ENCODE data around the gene DHX8. TPM values are rescaled to one million over a fixed set of nuclear protein-coding genes. Genes with fewer than 3 reads are reported as not detected.

Gene DHX8
- total and polyA plus RNA-seq, 2 of the 8 experiments (the other 6 are each of a cell fraction or from before 2014, with no cell fraction given): 30.5 to 59.4 TPM

DNA sequence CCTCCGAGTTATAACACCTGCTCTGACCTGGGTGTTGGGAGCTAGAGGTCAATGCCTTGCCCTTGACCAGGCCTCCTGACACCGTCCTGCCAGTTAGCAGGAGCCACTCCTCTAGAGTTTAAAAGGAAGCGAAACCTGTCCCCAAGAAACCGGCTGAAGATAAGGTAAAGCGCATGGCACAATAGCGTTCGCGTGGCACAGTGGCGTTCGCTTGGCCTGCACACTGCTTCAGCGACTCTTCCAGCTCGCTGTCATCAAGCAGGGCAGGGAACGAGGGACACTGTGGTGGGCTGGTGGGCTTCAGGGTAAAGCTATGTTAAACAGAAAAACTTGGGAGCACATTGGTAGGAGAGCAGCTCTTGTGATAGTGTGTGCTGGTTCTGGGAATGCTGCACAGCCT lies 90.6 kb downstream of the DHX8 start:
- Histone ChIP-seq H2BK120ac (replicated peaks; ENCODE audit: low read depth, low read length) (no peak overlapping the region), H3K23me2 (ENCODE audit: low read depth, low read length) (no peaks in the 10 kb centered on the region; the same call in 1 of the 2 replicates), H3K9me3 (ENCODE audit: insufficient read depth in 2 of 2, low read depth in 1 of 2, low read length in 1 of 2) (no peaks in the 10 kb centered on the region), H3K18ac (ENCODE audit: extremely low read depth, low read length) (no peak overlapping the region), H4K91ac (replicated peaks; ENCODE audit: insufficient read length, low read length) (no peak overlapping the region), H4K20me1 (replicated peaks in 1 of 2; ENCODE audit: control insufficient read depth in 1 of 2, insufficient read depth in 2 of 2, low read length in 2 of 2) (no peaks in the 10 kb centered on the region), H2BK5ac (ENCODE audit: low read depth, low read length) (0 out of 2 replicates have a peak overlapping the region, but pooled peaks have one; percentile 12), H4K5ac (ENCODE audit: insufficient read length, low read depth, low read length) (no peak overlapping the region), H3K79me2 (ENCODE audit: control insufficient read depth in 1 of 2, insufficient read depth in 2 of 2, low read length in 2 of 2) (no peaks in the 10 kb centered on the region), H3K36me3 (ENCODE audit: control insufficient read depth in 2 of 4, insufficient read depth in 4 of 4, low read length in 3 of 4) (no peaks in the 10 kb centered on the region), H2BK20ac (ENCODE audit: low read length) (0 out of 2 replicates have a peak overlapping the region, but pooled peaks have one; percentile 64), H3K56ac (replicated peaks; ENCODE audit: insufficient read length, low read depth, low read length) (no peak overlapping the region), H3K27ac (ENCODE audit: low read depth, low read length) (no peak overlapping the region), H2BK12ac (ENCODE audit: low read depth, low read length) (peak overlapping the region; percentile 29; the same call in 1 of the 2 replicates), H3K27me3 (replicated peaks in 1 of 4; ENCODE audit: control insufficient read depth in 3 of 4, extremely low read depth in 1 of 4, insufficient read depth in 3 of 4, low read length in 3 of 4) (no peaks in the 10 kb centered on the region), H3K4me2 (ENCODE audit: insufficient read depth in 1 of 2, low read depth in 2 of 2, low read length in 2 of 2) (no peak overlapping the region), H2BK15ac (ENCODE audit: low read length) (peak overlapping the region; percentile 89), H3K79me1 (ENCODE audit: low read depth, low read length) (no peaks in the 10 kb centered on the region), H3K14ac (ENCODE audit: insufficient read length) (no peak overlapping the region), H3K23ac (ENCODE audit: insufficient read length) (no peak overlapping the region), H4K8ac (ENCODE audit: extremely low read depth, insufficient read depth, low read length) (no peak overlapping the region), H3K4ac (replicated peaks; ENCODE audit: insufficient read length, low read depth, low read length) (no peak overlapping the region), H3K4me3 (ENCODE audit: extremely low read depth in 1 of 4, insufficient read depth in 2 of 4, low read depth in 3 of 4, low read length in 4 of 4) (no peak overlapping the region), H3K9ac (replicated peaks in 1 of 4; ENCODE audit: extremely low read depth in 1 of 4, low read depth in 3 of 4, low read length in 3 of 4) (no peak overlapping the region), H3K4me1 (replicated peaks in 1 of 4; ENCODE audit: control insufficient read depth in 3 of 4, insufficient read depth in 4 of 4, low read length in 3 of 4) (peaks cover 6 to 19% (median 12%) of the 10 kb centered on the region in 4 experiments; a peak in 5 of 7 replicates), H2AFZ (ENCODE audit: low read length) (no peak overlapping the region), H2AK5ac (ENCODE audit: low read depth, low read length) (no peak overlapping the region)
- WGBS, 2 experiments (ENCODE audit: extremely low coverage in 1 of 2, insufficient coverage in 1 of 2, insufficient read length in 1 of 2, insufficient replicate concordance in 2 of 2, low coverage in 1 of 2, low lambda C conversion rate in 2 of 2, missing lambda C conversion rate in 1 of 2): 87% methylated on average over 13 of the region's 13 CpGs; no CpG with 5 or more reads in 1 of the 2 experiments
- ChIA-PET POLR2A (ENCODE audit: partially characterized antibody) (interaction anchor here (0.9 to 2.2 kb wide), 4 partner anchors 12 to 99 kb away, joined by 3 to 6 read pairs (median 4); partner anchors contain the start of gene ETV4), CTCF (ENCODE audit: partially characterized antibody) (interaction anchor here (0.6 to 12.3 kb wide), 10 partner anchors 14 to 186 kb away, joined by 3 to 220 read pairs (median 4); partner anchors contain the start of gene SOST)
- DNase-seq (ENCODE audit: low read depth in 1 of 2, low spot score in 2 of 2) (no peak), FAIRE-seq (no peak)
- TF ChIP-seq RXRA (IDR thresholded peaks at IDR 0.05; ENCODE audit: insufficient read depth, low read depth, low read length) (no peak), CTBP2 (IDR thresholded peaks at IDR 0.05; ENCODE audit: borderline replicate concordance, insufficient read depth, insufficient read length, low read length) (no peak), GABPA (IDR thresholded peaks at IDR 0.05; ENCODE audit: borderline replicate concordance, insufficient read depth, low read length) (no peak), NANOG (IDR thresholded peaks at IDR 0.05; ENCODE audit: insufficient read depth, low read depth, low read length, poor library complexity, severe bottlenecking) (no peak), EGR1 (IDR thresholded peaks at IDR 0.05; ENCODE audit: borderline replicate concordance, low read depth, low read length) (no peak), RBBP5 (IDR thresholded peaks at IDR 0.05; ENCODE audit: borderline replicate concordance, low read depth, low read length) (no peak)
- TF ChIP-seq, protein P1, sequence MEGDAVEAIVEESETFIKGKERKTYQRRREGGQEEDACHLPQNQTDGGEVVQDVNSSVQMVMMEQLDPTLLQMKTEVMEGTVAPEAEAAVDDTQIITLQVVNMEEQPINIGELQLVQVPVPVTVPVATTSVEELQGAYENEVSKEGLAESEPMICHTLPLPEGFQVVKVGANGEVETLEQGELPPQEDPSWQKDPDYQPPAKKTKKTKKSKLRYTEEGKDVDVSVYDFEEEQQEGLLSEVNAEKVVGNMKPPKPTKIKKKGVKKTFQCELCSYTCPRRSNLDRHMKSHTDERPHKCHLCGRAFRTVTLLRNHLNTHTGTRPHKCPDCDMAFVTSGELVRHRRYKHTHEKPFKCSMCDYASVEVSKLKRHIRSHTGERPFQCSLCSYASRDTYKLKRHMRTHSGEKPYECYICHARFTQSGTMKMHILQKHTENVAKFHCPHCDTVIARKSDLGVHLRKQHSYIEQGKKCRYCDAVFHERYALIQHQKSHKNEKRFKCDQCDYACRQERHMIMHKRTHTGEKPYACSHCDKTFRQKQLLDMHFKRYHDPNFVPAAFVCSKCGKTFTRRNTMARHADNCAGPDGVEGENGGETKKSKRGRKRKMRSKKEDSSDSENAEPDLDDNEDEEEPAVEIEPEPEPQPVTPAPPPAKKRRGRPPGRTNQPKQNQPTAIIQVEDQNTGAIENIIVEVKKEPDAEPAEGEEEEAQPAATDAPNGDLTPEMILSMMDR (IDR thresholded peaks at IDR 0.05; ENCODE audit: control extremely low read depth in 1 of 3, insufficient read depth in 1 of 3, low read depth in 1 of 3, low read length in 3 of 3): no peak

Measured in H1 (cell line).